Vagina (tissue), 2 donors: Measurements from ENCODE around the gene MCF2L.

Experiments used
- POLR2A ChIP-seq, 2 donors: fragments of 450-650 bp; IDR thresholded peaks; one replicate each; pipeline ENCODE4 v1.6.1; 2017; ENCODE audit warnings: antibody characterized with exemption in 2 of 2, mild to moderate bottlenecking in 2 of 2, moderate library complexity in 2 of 2
- TF ChIP-seq, protein P1 (sequence below), 3 experiments: fragments of 450-650 bp in 2 of 3; fragments of 200-600 bp in 1 of 3; sonication (generic) in 1 of 3; IDR thresholded peaks; one replicate each; pipeline ENCODE4 v1.5.1; 2017 to 2019; ENCODE audit warnings: antibody characterized with exemption in 3 of 3, mild to moderate bottlenecking in 2 of 3, moderate library complexity in 2 of 3

DNA sequence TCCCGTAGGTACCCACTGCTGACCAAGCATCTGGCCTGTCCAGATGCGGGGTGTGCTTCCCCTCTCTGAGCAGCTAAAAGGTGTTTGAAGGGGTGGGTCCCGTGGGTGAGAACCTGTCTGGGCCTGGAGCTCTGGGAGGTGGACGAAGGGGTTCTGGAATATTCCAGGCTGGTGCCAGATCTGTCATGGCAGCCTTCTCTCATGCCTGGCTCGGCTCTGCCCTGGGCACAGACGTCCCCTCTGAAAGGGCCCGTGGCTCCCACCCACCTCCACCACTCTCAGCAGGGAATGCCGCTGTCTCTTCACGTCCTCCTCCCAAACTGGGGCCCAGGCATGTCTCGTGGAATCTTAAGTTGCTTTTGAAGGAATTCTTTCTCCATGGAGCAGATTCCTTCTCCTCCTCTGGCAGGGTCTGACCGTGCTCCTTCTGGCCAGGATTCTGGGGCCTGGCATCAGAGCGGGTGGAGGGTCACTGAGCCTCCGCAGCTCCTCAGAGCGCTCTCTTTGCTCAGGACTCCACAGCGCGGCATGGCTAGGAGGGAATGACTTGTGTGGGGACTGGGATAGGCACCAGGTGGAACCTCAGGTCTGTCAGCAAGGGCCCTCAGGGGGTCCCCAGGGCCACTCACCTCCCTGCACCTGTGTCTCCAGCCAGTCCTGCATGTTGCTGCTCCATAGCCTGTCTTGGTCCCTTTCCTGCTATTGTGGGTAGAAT lies 5.9 kb upstream of the MCF2L start:
- TF ChIP-seq, protein P1, sequence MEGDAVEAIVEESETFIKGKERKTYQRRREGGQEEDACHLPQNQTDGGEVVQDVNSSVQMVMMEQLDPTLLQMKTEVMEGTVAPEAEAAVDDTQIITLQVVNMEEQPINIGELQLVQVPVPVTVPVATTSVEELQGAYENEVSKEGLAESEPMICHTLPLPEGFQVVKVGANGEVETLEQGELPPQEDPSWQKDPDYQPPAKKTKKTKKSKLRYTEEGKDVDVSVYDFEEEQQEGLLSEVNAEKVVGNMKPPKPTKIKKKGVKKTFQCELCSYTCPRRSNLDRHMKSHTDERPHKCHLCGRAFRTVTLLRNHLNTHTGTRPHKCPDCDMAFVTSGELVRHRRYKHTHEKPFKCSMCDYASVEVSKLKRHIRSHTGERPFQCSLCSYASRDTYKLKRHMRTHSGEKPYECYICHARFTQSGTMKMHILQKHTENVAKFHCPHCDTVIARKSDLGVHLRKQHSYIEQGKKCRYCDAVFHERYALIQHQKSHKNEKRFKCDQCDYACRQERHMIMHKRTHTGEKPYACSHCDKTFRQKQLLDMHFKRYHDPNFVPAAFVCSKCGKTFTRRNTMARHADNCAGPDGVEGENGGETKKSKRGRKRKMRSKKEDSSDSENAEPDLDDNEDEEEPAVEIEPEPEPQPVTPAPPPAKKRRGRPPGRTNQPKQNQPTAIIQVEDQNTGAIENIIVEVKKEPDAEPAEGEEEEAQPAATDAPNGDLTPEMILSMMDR (IDR thresholded peaks at IDR 0.05) = no peak
- no peak for TF ChIP-seq POLR2A (IDR thresholded peaks at IDR 0.05)
